K562 (cell line): ENCODE data around the gene PLSCR3. TPM values are rescaled to one million over a fixed set of nuclear protein-coding genes. Genes with fewer than 3 reads are reported as not detected.

Experiments used
- ARID2 ChIP-seq: fragments of 450-650 bp; IDR thresholded peaks from 2 replicates; pipeline ENCODE4 v1.6.1; 2017; ENCODE audit warnings: antibody characterized with exemption, mild to moderate bottlenecking
- CBFA2T3 ChIP-seq: fragments of 450-650 bp; IDR thresholded peaks from 2 replicates; pipeline ENCODE4 v1.6.1; 2017
- CCNT2 ChIP-seq: IDR thresholded peaks from 2 replicates; pipeline ENCODE4 v1.6.1; 2011; ENCODE audit warnings: borderline replicate concordance, low read depth, mild to moderate bottlenecking, moderate library complexity, mixed read lengths, low read length; ENCODE audit not compliant: insufficient read length; ENCODE audit errors: extremely low read depth
- GATAD2A ChIP-seq: fragments of 450-650 bp; IDR thresholded peaks from 2 replicates; pipeline ENCODE4 v1.6.1; 2017
- HDAC6 ChIP-seq: IDR thresholded peaks from 2 replicates; pipeline ENCODE4 v1.6.1; 2012; ENCODE audit warnings: low read depth, mild to moderate bottlenecking, control low read depth, inconsistent platforms, low read length, moderate library complexity
- HSF4 ChIP-seq: fragments of 250-450 bp; sonication (Bioruptor Pico); IDR thresholded peaks from 2 replicates; pipeline ENCODE4 v2.1.2; 2022; ENCODE audit warnings: mild to moderate bottlenecking, moderate library complexity, borderline replicate concordance
- KHSRP ChIP-seq: fragments of 450-650 bp; IDR thresholded peaks from 2 replicates; pipeline ENCODE4 v1.6.1; 2017
- MTA3 ChIP-seq: fragments of 450-650 bp; formaldehyde crosslinking; IDR thresholded peaks from 2 replicates; pipeline ENCODE4 v1.6.1; 2017; ENCODE audit warnings: mild to moderate bottlenecking, borderline replicate concordance
- MTF1 ChIP-seq: fragments of 250-450 bp; sonication (Bioruptor Pico); IDR thresholded peaks from 2 replicates; pipeline ENCODE4 v1.9.0; 2021; ENCODE audit warnings: moderate library complexity, mild to moderate bottlenecking, inconsistent platforms, borderline replicate concordance
- MYBL2 ChIP-seq, 2 experiments: fragments of 450-650 bp in 1 of 2; sonication (generic) in 1 of 2; formaldehyde crosslinking in 1 of 2; IDR thresholded peaks; 2 replicates each; pipeline versions ENCODE4 v1.6.1 to v1.8.1; 2017 to 2022; ENCODE audit warnings: borderline replicate concordance in 1 of 2, inconsistent platforms in 1 of 2, low read depth in 1 of 2, mild to moderate bottlenecking in 1 of 2, missing genetic modification reagents in 1 of 2, moderate library complexity in 1 of 2
- NELFE ChIP-seq: IDR thresholded peaks from 2 replicates; pipeline ENCODE4 v1.6.1; 2011; ENCODE audit warnings: mild to moderate bottlenecking; ENCODE audit not compliant: insufficient read depth, insufficient read length
- NFE2 ChIP-seq: IDR thresholded peaks from 2 replicates; pipeline ENCODE4 v1.6.1; 2014; ENCODE audit warnings: antibody characterized with exemption, low read depth
- PTTG1 ChIP-seq: fragments of 450-650 bp; IDR thresholded peaks from 2 replicates; pipeline ENCODE4 v1.6.1; 2016; ENCODE audit warnings: low read depth, mild to moderate bottlenecking, missing genetic modification characterization, missing compliant biosample characterization
- RBM25 ChIP-seq: fragments of 200-400 bp; formaldehyde crosslinking; IDR thresholded peaks from 2 replicates; pipeline ENCODE4 v1.6.1; 2018; ENCODE audit warnings: low read length, low read depth, moderate library complexity; ENCODE audit not compliant: severe bottlenecking
- SMAD1 ChIP-seq: fragments of 150-350 bp; IDR thresholded peaks from 2 replicates; pipeline ENCODE4 v1.6.1; 2014; ENCODE audit warnings: low read length, low read depth; ENCODE audit not compliant: partially characterized antibody
- SRF ChIP-seq, 2 experiments: fragments of 250-450, 450-650 bp in 1 of 2; sonication (Bioruptor Pico) in 1 of 2; sonication (generic) in 1 of 2; formaldehyde crosslinking; IDR thresholded peaks; 2 replicates each; pipeline versions ENCODE4 v1.5.0 to v1.5.1; 2020 to 2022; ENCODE audit warnings: mild to moderate bottlenecking in 1 of 2, missing genetic modification reagents in 1 of 2
- SRSF3 ChIP-seq: fragments of 200-400 bp; formaldehyde crosslinking; IDR thresholded peaks from 2 replicates; pipeline ENCODE4 v1.6.1; 2016; ENCODE audit warnings: mild to moderate bottlenecking, low read length, moderate library complexity; ENCODE audit not compliant: insufficient read depth
- ZBTB1 ChIP-seq: sonication (generic); formaldehyde crosslinking; IDR thresholded peaks from 2 replicates; pipeline ENCODE4 v1.8.1; 2023; ENCODE audit warnings: missing genetic modification reagents, low read depth, mild to moderate bottlenecking, borderline replicate concordance
- ZBTB17 ChIP-seq: fragments of 450-650 bp; formaldehyde crosslinking; IDR thresholded peaks from 2 replicates; pipeline ENCODE4 v1.4.0; 2020; ENCODE audit warnings: mild to moderate bottlenecking
- ZFX ChIP-seq: sonication (generic); formaldehyde crosslinking; IDR thresholded peaks from 2 replicates; pipeline ENCODE4 v1.8.0; 2022; ENCODE audit warnings: mild to moderate bottlenecking, missing genetic modification reagents, moderate library complexity
- ZNF146 ChIP-seq: IDR thresholded peaks from one replicate; pipeline ENCODE4 v1.6.1; 2018; ENCODE audit warnings: missing compliant biosample characterization; ENCODE audit not compliant: unreplicated experiment
- ZNF431 ChIP-seq: sonication (generic); formaldehyde crosslinking; IDR thresholded peaks from 2 replicates; pipeline ENCODE4 v1.8.0; 2022; ENCODE audit warnings: mild to moderate bottlenecking, missing genetic modification reagents
- polyA plus RNA-seq, 8 experiments: library from polyadenylated mRNA; depleted of rRNA in 4 of 8; stranded (reverse) in 5 of 8; unstranded in 3 of 8; fragments of >200 nt; fragmentation: Nextera tagmentation in 2 of 8; fragmentation: Illumina TruSeq in 1 of 8; extraction: Ambion mirVana in 2 of 8; extraction: Trizol in 1 of 8; gene quantifications; 2 replicates each; pipeline versions ENCODE4 v1.2.1 to v1.2.3, GENCODE V29; 2011 to 2014; ENCODE audit warnings: inconsistent platforms in 1 of 8, missing spikeins in 1 of 8
- total RNA-seq, 7 experiments: library from RNA; depleted of rRNA in 6 of 7; stranded (reverse); fragments of >200 nt in 6 of 7; fragmentation: Illumina TruSeq in 2 of 7; extraction: Trizol in 2 of 7; gene quantifications; 2 replicates each; pipeline versions ENCODE4 v1.2.1 to v1.2.3, GENCODE V29; 2011 to 2021; ENCODE audit warnings: low replicate concordance in 1 of 7
- TF ChIP-seq, protein P1 (sequence below): fragments of 250-450 bp; sonication (Bioruptor Pico); IDR thresholded peaks from 2 replicates; pipeline ENCODE4 v1.4.0; 2020; ENCODE audit warnings: borderline replicate concordance
- TF ChIP-seq, protein P2 (sequence below): fragments of 450-650 bp; IDR thresholded peaks from 2 replicates; pipeline ENCODE4 v1.6.1; 2018; ENCODE audit warnings: mild to moderate bottlenecking, low read depth; ENCODE audit not compliant: partially characterized antibody
- TF ChIP-seq, protein P3 (sequence below): sonication (generic); formaldehyde crosslinking; IDR thresholded peaks from 2 replicates; pipeline ENCODE4 v1.8.0; 2022; ENCODE audit warnings: mild to moderate bottlenecking, low read depth, missing genetic modification reagents

The PLSCR3 gene
- total and polyA plus RNA-seq, 9 of the 15 experiments (the other 6 are each of a cell fraction or from before 2014, with no cell fraction given): 3.2 to 16.8 (median 4.5) TPM

- TF ChIP-seq, protein P1, sequence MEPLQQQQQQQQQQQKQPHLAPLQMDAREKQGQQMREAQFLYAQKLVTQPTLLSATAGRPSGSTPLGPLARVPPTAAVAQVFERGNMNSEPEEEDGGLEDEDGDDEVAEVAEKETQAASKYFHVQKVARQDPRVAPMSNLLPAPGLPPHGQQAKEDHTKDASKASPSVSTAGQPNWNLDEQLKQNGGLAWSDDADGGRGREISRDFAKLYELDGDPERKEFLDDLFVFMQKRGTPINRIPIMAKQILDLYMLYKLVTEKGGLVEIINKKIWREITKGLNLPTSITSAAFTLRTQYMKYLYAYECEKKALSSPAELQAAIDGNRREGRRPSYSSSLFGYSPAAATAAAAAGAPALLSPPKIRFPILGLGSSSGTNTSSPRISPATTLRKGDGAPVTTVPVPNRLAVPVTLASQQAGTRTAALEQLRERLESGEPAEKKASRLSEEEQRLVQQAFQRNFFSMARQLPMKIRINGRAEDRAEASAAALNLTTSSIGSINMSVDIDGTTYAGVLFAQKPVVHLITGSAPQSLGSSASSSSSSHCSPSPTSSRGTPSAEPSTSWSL (CRISPR knock-in tag): no peak
- TF ChIP-seq GATAD2A (no peak), SRSF3 (no peak), SMAD1 (no peak), CBFA2T3 (no peak), ARID2 (no peak), ZNF431 (CRISPR knock-in tag) (no peak), CCNT2 (peak; percentile 53), NELFE (no peak), MYBL2 (IDR thresholded peaks at IDR 0.05; ENCODE audit: low read depth) (no peak), MYBL2 (CRISPR knock-in tag; IDR thresholded peaks at IDR 0.05; ENCODE audit: borderline replicate concordance) (no peak), HDAC6 (no peak), ZFX (CRISPR knock-in tag) (peak; percentile 67), ZBTB17 (CRISPR knock-in tag) (no peak), ZBTB1 (CRISPR knock-in tag) (no peak), MTA3 (peak; percentile 74), SRF (CRISPR knock-in tag; IDR thresholded peaks at IDR 0.05) (no peak), RBM25 (no peak), ZNF146 (CRISPR knock-in tag) (no peak), KHSRP (no peak), HSF4 (CRISPR knock-in tag) (no peak), PTTG1 (tag) (no peak), MTF1 (CRISPR knock-in tag) (no peak), NFE2 (peak; percentile 7; the same call in 1 of the 2 replicates)
- TF ChIP-seq, protein P2, sequence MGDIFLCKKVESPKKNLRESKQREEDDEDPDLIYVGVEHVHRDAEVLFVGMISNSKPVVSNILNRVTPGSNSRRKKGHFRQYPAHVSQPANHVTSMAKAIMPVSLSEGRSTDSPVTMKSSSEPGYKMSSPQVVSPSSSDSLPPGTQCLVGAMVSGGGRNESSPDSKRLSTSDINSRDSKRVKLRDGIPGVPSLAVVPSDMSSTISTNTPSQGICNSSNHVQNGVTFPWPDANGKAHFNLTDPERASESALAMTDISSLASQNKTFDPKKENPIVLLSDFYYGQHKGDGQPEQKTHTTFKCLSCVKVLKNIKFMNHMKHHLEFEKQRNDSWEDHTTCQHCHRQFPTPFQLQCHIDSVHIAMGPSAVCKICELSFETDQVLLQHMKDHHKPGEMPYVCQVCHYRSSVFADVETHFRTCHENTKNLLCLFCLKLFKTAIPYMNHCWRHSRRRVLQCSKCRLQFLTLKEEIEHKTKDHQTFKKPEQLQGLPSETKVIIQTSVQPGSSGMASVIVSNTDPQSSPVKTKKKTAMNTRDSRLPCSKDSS: no peak
- TF ChIP-seq, protein P3, sequence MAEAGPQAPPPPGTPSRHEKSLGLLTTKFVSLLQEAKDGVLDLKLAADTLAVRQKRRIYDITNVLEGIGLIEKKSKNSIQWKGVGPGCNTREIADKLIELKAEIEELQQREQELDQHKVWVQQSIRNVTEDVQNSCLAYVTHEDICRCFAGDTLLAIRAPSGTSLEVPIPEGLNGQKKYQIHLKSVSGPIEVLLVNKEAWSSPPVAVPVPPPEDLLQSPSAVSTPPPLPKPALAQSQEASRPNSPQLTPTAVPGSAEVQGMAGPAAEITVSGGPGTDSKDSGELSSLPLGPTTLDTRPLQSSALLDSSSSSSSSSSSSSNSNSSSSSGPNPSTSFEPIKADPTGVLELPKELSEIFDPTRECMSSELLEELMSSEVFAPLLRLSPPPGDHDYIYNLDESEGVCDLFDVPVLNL (CRISPR knock-in tag): no peak
These were observed at the start of gene PLSCR3 (continued) for GRCh38 chr17:7394452-7395191.
